ENCODE data around the gene TGFA.

TGFA gene

DNA sequence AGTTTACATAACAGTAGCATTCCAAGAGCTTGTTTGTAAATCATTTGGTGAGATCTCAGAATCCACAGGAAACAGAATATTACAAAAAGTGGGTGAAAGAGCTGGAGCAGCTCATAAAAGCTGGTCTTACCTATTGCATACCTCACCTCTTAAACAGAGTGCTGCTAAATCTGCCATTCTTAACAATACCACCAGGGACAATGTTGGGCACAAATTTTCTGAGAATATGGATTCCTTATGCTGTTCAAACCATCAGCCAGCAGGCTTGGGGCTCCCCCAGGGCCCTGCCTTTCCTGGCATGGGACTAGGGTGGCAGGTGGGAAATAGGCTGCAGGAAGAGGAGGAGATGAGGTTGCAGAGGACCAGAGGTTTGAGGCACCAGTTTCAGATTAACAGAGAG, 55.6 kb downstream of the TGFA start:
- Histone ChIP-seq H4K20me1 (ENCODE audit: insufficient read depth, low read length, poor library complexity, severe bottlenecking) (no peaks in the 10 kb centered on the region), H3K4me1 (ENCODE audit: insufficient read depth, low read length, poor library complexity, severe bottlenecking) (peaks cover 6% of the 10 kb centered on the region), H3K9me2 (replicated peaks; ENCODE audit: low read depth, low read length) (no peaks in the 10 kb centered on the region), H2AFZ (ENCODE audit: low read length) (no peak overlapping the region), H3K4me2 (ENCODE audit: low read depth, low read length, poor library complexity, severe bottlenecking) (no peak overlapping the region), H3K27me3 (ENCODE audit: insufficient read depth, low read length, poor library complexity, severe bottlenecking) (no peaks in the 10 kb centered on the region), H3K4me3 (ENCODE audit: low read length, poor library complexity, severe bottlenecking) (no peak overlapping the region), H3K36me3 (ENCODE audit: insufficient read depth, low read length) (no peaks in the 10 kb centered on the region), H3K79me2 (ENCODE audit: insufficient read depth, low read length) (no peaks in the 10 kb centered on the region), H3K9ac (ENCODE audit: low read depth, low read length, poor library complexity, severe bottlenecking) (no peak overlapping the region), H3F3A (ENCODE audit: low read depth) (no peaks in the 10 kb centered on the region), H3K9me3 (ENCODE audit: insufficient read depth, low read depth, low read length) (no peaks in the 10 kb centered on the region)
- TF ChIP-seq EZH2phosphoT487 (IDR thresholded peaks at IDR 0.05; ENCODE audit: borderline replicate concordance), result no peak
- TF ChIP-seq, protein P1, sequence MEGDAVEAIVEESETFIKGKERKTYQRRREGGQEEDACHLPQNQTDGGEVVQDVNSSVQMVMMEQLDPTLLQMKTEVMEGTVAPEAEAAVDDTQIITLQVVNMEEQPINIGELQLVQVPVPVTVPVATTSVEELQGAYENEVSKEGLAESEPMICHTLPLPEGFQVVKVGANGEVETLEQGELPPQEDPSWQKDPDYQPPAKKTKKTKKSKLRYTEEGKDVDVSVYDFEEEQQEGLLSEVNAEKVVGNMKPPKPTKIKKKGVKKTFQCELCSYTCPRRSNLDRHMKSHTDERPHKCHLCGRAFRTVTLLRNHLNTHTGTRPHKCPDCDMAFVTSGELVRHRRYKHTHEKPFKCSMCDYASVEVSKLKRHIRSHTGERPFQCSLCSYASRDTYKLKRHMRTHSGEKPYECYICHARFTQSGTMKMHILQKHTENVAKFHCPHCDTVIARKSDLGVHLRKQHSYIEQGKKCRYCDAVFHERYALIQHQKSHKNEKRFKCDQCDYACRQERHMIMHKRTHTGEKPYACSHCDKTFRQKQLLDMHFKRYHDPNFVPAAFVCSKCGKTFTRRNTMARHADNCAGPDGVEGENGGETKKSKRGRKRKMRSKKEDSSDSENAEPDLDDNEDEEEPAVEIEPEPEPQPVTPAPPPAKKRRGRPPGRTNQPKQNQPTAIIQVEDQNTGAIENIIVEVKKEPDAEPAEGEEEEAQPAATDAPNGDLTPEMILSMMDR (conservative IDR thresholded peaks at IDR 0.05; ENCODE audit: low read length), result peak; percentile 68

DNA sequence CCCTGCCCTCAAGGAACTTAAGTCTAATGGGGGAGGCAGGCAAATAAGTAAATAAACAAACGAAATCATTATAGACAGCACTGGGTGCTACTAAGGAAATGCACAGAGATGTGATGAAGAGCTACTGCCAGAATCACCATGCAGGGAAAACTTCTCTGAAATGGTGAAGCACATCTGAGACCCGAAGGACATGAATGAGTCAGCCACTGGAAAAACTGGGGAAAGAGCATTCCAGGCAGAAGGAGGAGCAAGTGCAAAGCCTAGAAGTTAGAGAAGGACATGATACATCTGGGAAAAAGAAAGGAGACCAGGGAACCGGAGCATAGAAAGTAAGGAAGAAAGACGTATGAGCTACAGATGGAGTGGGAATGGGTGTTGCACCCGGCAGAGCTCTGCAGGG, 56.8 kb downstream of the TGFA start:
- no peaks in the 10 kb centered on the region for H3K36me3 ChIP-seq (ENCODE audit: insufficient read depth, low read length)
- H3K4me1 ChIP-seq (ENCODE audit: insufficient read depth, low read length, poor library complexity, severe bottlenecking), result peaks cover 6% of the 10 kb centered on the region
- no peak overlapping the region for H2AFZ ChIP-seq (ENCODE audit: low read length)
- no peaks in the 10 kb centered on the region for H3K79me2 ChIP-seq (ENCODE audit: insufficient read depth, low read length)
- no peak for TF ChIP-seq EZH2phosphoT487 (IDR thresholded peaks at IDR 0.05; ENCODE audit: borderline replicate concordance)
- TF ChIP-seq, protein P1 (conservative IDR thresholded peaks at IDR 0.05; ENCODE audit: low read length), result no peak
- H3K4me2 ChIP-seq (ENCODE audit: low read depth, low read length, poor library complexity, severe bottlenecking), result no peak overlapping the region
- H3K9me3 ChIP-seq (ENCODE audit: insufficient read depth, low read depth, low read length), result no peaks in the 10 kb centered on the region
- no peak overlapping the region for H3K4me3 ChIP-seq (ENCODE audit: low read length, poor library complexity, severe bottlenecking)
- no peaks in the 10 kb centered on the region for H4K20me1 ChIP-seq (ENCODE audit: insufficient read depth, low read length, poor library complexity, severe bottlenecking)
- no peaks in the 10 kb centered on the region for H3K27me3 ChIP-seq (ENCODE audit: insufficient read depth, low read length, poor library complexity, severe bottlenecking)
- no peaks in the 10 kb centered on the region for H3F3A ChIP-seq (ENCODE audit: low read depth)
- no peak overlapping the region for H3K9ac ChIP-seq (ENCODE audit: low read depth, low read length, poor library complexity, severe bottlenecking)
- H3K9me2 ChIP-seq (replicated peaks; ENCODE audit: low read depth, low read length), result no peaks in the 10 kb centered on the region

DNA sequence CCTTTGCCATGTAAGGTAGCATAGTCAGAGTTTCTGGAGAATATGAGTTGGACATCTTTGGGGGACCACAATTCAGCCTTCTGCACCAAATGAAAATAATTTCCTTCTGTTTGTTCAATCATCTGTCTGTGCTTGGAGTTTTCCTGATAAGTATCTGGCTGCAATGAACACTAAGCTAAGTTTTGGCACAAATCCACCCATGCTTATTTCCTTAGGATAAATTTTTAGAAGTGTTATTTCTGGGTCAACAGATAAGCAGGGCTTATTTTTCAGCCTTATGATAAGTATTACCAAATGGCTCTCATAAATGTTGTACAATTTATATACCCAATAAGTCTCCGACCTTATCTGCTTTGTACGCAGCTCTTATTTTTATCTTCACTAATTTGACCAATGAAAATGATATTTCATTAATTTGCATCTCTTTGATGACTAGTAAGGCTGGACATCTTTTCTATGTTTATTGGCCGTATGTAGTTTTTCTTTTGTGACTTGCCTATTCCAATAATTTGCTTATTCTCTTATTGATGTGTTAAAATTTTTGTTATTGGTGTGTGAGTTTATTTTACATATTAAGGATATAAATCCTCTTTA, 59.2 kb downstream of the TGFA start:
- no peak overlapping the region for H2AFZ ChIP-seq (ENCODE audit: low read length)
- H3K4me1 ChIP-seq (ENCODE audit: insufficient read depth, low read length, poor library complexity, severe bottlenecking), result peaks cover 6% of the 10 kb centered on the region
- H4K20me1 ChIP-seq (ENCODE audit: insufficient read depth, low read length, poor library complexity, severe bottlenecking), result no peaks in the 10 kb centered on the region
- H3K4me3 ChIP-seq (ENCODE audit: low read length, poor library complexity, severe bottlenecking), result no peak overlapping the region
- H3K79me2 ChIP-seq (ENCODE audit: insufficient read depth, low read length), result no peaks in the 10 kb centered on the region
- H3K27me3 ChIP-seq (ENCODE audit: insufficient read depth, low read length, poor library complexity, severe bottlenecking), result no peaks in the 10 kb centered on the region
- no peaks in the 10 kb centered on the region for H3K9me3 ChIP-seq (ENCODE audit: insufficient read depth, low read depth, low read length)
- H3K4me2 ChIP-seq (ENCODE audit: low read depth, low read length, poor library complexity, severe bottlenecking), result no peak overlapping the region
- no peaks in the 10 kb centered on the region for H3F3A ChIP-seq (ENCODE audit: low read depth)
- TF ChIP-seq, protein P1 (conservative IDR thresholded peaks at IDR 0.05; ENCODE audit: low read length), result no peak
- no peak for TF ChIP-seq EZH2phosphoT487 (IDR thresholded peaks at IDR 0.05; ENCODE audit: borderline replicate concordance)
- H3K9ac ChIP-seq (ENCODE audit: low read depth, low read length, poor library complexity, severe bottlenecking), result no peak overlapping the region
- H3K36me3 ChIP-seq (ENCODE audit: insufficient read depth, low read length), result no peaks in the 10 kb centered on the region
- no peaks in the 10 kb centered on the region for H3K9me2 ChIP-seq (replicated peaks; ENCODE audit: low read depth, low read length)
